ENCODE measurements around the gene CABLES1. TPM values are rescaled to one million over a fixed set of nuclear protein-coding genes. Genes with fewer than 3 reads are reported as not detected.

The CABLES1 gene
- total RNA-seq, 4 donors from 2014 or later = 1.5 to 11.9 (median 6.1) TPM

- in situ Hi-C loops (cut with MboI; ENCODE audit: low pct_ligation_motif_present in 1 of 4, low pct_unique_long_range_greater_than_20kb in 1 of 4, low sequenced_read_pairs in 3 of 4) = no loop called here
- H3K36me3 ChIP-seq = no peaks in the 10 kb centered on the region
These were observed 118.3 kb downstream of the CABLES1 start for GRCh38 chr18:23253630-23254029.

DNA sequence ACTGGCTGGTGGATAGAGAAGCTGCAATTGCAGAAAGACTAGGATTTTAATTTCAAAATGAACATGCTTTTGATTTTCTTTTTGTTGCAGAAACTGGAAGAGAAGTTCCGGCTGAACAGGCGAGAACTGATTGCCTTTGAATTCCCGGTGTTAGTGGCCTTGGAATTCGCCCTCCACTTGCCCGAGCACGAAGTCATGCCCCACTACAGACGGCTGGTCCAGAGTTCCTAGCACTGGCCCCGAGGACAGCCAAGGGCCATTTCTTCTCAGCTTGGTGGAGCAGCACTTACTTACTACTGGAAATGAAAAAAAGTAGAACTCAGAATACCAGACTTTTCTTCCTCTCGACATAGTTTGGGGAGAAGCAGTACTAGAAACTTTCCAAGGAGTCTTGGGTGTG lies 121.9 kb downstream of the CABLES1 start:
- no peak for DNase-seq
- intact Hi-C loops (cut with DNase I; ENCODE audit: low total_unique reads) = no loop called here
- H3K27me3 ChIP-seq = no peaks in the 10 kb centered on the region
- TF ChIP-seq POLR2A (IDR thresholded peaks at IDR 0.05) = no peak
- no peak for TF ChIP-seq EP300 (IDR thresholded peaks at IDR 0.05; ENCODE audit: low read depth)
- TF ChIP-seq POLR2AphosphoS5 (IDR thresholded peaks at IDR 0.05) = no peak
- TF ChIP-seq, protein P1, sequence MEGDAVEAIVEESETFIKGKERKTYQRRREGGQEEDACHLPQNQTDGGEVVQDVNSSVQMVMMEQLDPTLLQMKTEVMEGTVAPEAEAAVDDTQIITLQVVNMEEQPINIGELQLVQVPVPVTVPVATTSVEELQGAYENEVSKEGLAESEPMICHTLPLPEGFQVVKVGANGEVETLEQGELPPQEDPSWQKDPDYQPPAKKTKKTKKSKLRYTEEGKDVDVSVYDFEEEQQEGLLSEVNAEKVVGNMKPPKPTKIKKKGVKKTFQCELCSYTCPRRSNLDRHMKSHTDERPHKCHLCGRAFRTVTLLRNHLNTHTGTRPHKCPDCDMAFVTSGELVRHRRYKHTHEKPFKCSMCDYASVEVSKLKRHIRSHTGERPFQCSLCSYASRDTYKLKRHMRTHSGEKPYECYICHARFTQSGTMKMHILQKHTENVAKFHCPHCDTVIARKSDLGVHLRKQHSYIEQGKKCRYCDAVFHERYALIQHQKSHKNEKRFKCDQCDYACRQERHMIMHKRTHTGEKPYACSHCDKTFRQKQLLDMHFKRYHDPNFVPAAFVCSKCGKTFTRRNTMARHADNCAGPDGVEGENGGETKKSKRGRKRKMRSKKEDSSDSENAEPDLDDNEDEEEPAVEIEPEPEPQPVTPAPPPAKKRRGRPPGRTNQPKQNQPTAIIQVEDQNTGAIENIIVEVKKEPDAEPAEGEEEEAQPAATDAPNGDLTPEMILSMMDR (IDR thresholded peaks at IDR 0.05) = no peak
- H3K27ac ChIP-seq = no peak overlapping the region
- no peaks in the 10 kb centered on the region for H3K36me3 ChIP-seq
- no peak overlapping the region for H3K4me3 ChIP-seq
- H3K9me3 ChIP-seq = no peaks in the 10 kb centered on the region
- WGBS, 2 donors (ENCODE audit: low coverage in 1 of 2) = 89 to 92% methylated on average over 9 of the region's 9 CpGs
- H3K4me1 ChIP-seq = peaks cover 14 to 18% (median 15%) of the 10 kb centered on the region in 4 donors
- in situ Hi-C loops (cut with MboI; ENCODE audit: low pct_ligation_motif_present in 1 of 4, low pct_unique_long_range_greater_than_20kb in 1 of 4, low sequenced_read_pairs in 3 of 4) = no loop called here

More at GRCh38 chr18:23253630-23254029, 118.3 kb downstream of the CABLES1 start:
- intact Hi-C loops (cut with DNase I; ENCODE audit: low total_unique reads) = no loop called here
- H3K4me1 ChIP-seq = no peaks in the 10 kb centered on the region
- no peak overlapping the region for H3K27ac ChIP-seq
- 86 to 96% methylated on average over 10 to 12 of the region's 12 CpGs for WGBS, 2 donors (ENCODE audit: low coverage in 1 of 2)
- no peak overlapping the region for H3K4me3 ChIP-seq
- no peak for TF ChIP-seq EP300 (IDR thresholded peaks at IDR 0.05; ENCODE audit: low read depth)
- TF ChIP-seq POLR2AphosphoS5 (IDR thresholded peaks at IDR 0.05) = no peak
- TF ChIP-seq, protein P1 (IDR thresholded peaks at IDR 0.05) = no peak
- TF ChIP-seq POLR2A (IDR thresholded peaks at IDR 0.05) = no peak
- DNase-seq = no peak
- H3K27me3 ChIP-seq = no peaks in the 10 kb centered on the region
- H3K9me3 ChIP-seq = no peaks in the 10 kb centered on the region

DNA sequence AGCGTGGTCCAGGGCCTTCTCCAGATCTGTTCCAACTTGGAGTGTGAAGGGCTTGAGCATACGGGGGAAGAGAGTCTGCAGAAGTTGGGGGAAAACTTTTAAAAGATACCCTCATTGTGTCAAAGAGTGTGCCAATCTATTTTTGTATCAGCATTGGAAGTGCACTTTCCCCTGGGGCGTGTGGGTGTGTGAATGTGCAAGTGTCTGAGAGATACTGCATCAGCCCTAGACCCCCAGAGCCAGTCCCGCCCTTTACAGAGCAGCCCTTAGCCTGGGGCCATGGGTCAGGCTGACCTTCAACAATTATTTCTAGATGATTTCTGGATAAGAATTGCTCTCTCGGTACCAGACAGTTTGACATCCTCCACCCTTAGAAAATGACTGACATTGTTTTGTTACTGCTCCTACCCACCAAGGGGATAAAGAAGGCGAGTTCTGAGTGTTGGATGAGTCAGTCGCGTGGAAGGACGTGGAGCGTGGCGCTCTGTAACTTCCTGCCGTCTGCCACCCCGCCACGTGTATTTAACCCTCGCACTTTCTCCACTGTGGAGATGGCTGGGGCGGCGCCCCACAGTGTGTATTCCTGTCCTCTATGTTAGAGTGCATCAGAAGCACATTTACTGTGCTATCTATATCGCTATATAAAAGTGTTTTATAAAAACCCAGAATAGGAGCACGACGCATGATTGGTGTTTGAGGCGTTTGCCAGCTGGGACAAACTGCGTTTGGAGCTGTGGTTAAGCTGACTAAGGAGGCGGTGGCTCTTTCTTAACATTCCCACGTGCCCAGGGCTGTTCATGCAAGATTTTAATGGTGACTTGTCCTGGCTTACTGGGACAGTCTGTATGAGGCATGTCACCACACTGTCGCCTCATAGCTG lies 122.6 kb downstream of the CABLES1 start:
- Histone ChIP-seq H3K27me3 (no peaks in the 10 kb centered on the region), H3K4me3 (no peak overlapping the region), H3K36me3 (no peaks in the 10 kb centered on the region), H3K4me1 (peaks cover 14 to 18% (median 15%) of the 10 kb centered on the region in 4 donors), H3K27ac (no peak overlapping the region), H3K9me3 (no peaks in the 10 kb centered on the region)
- intact Hi-C loops (cut with DNase I; ENCODE audit: low total_unique reads) = no loop called here
- no peak for DNase-seq
- in situ Hi-C loops (cut with MboI; ENCODE audit: low pct_ligation_motif_present in 1 of 4, low pct_unique_long_range_greater_than_20kb in 1 of 4, low sequenced_read_pairs in 3 of 4) = no loop called here
- WGBS, 2 donors (ENCODE audit: low coverage in 1 of 2) = 79% methylated on average over 22 to 25 of the region's 25 CpGs
- no peak for TF ChIP-seq EP300 (IDR thresholded peaks at IDR 0.05; ENCODE audit: low read depth)
- no peak for TF ChIP-seq POLR2AphosphoS5 (IDR thresholded peaks at IDR 0.05)
- TF ChIP-seq, protein P1 (IDR thresholded peaks at IDR 0.05) = no peak

DNA sequence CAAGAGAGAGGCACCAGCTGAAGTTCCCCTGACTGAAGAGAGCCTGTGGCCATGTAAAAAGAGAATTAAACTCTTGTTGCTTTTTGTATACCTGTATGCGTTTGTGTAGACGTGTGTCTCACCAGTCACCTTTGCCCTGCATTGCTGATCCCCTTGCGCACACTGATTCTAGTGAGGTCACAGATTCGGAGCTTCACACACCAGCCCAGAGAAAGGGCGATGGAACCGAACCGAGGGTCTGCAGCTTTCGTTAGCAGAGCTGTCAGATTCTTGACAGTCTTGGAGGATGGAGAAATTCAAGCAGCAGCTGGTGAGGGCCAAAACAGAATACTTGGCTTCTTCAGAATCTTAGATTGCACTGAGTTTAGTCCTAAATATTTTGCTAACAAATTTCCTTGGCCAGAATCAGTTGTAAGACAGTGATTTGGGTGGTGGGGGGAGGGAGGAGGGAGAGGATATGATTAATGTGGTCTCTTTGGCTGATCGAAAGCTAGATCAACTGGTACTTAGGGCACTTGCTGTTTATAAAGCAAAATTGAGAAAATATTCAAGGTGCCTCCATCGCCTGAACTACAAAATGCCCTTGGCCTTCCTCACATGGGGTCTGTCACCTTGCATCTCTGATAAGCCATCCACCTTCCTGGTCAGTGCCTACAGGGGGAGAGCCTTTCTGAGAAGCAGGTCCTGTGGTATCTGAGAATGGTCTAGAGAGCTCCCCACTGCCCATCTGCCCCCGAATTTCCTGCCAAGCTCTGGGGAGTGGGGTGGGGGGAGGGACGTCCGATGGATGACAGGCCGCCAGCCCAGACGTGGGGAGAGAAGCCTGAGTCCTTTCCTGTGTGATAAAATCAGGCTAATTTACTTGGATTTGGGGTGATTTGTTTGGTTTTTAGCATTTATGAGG lies 123.5 kb downstream of the CABLES1 start:
- H3K27ac ChIP-seq = peak overlapping the region in 1 of 4 donors; percentile 63
- WGBS, 2 donors (ENCODE audit: low coverage in 1 of 2) = 86 to 92% methylated on average over 2 to 15 of the region's 15 CpGs
- no peaks in the 10 kb centered on the region for H3K36me3 ChIP-seq
- no peaks in the 10 kb centered on the region for H3K27me3 ChIP-seq
- intact Hi-C loops (cut with DNase I; ENCODE audit: low total_unique reads) = no loop called here
- H3K4me1 ChIP-seq = peaks cover 14 to 18% (median 15%) of the 10 kb centered on the region in 4 donors
- in situ Hi-C loops (cut with MboI; ENCODE audit: low pct_ligation_motif_present in 1 of 4, low pct_unique_long_range_greater_than_20kb in 1 of 4, low sequenced_read_pairs in 3 of 4) = no loop called here
- H3K9me3 ChIP-seq = no peaks in the 10 kb centered on the region
- DNase-seq = no peak
- TF ChIP-seq EP300 (IDR thresholded peaks at IDR 0.05; ENCODE audit: low read depth) (no peak), POLR2AphosphoS5 (IDR thresholded peaks at IDR 0.05) (no peak), POLR2A (IDR thresholded peaks at IDR 0.05) (no peak)
- TF ChIP-seq, protein P1 (IDR thresholded peaks at IDR 0.05) = no peak
- no peak overlapping the region for H3K4me3 ChIP-seq

Data from transverse colon (tissue), 4 donors.